ENCODE measurements around the gene TMEM115.

GRCh38 chr3:50333744-50334328 lies 25.5 kb downstream of the TMEM115 start:
- no peak for TF ChIP-seq POLR2AphosphoS5 (IDR thresholded peaks at IDR 0.05)
- no peak for TF ChIP-seq CTCF (IDR thresholded peaks at IDR 0.05)
- no peak for TF ChIP-seq POLR2A (IDR thresholded peaks at IDR 0.05)
